ENCODE results near the gene TIPRL.

The TIPRL gene

GRCh38 chr1:168220470-168220871 lies 41.7 kb downstream of the TIPRL start:
- Histone ChIP-seq H3K27me3 (ENCODE audit: control insufficient read depth, low read length) (no peaks in the 10 kb centered on the region), H3F3A (ENCODE audit: control insufficient read depth, insufficient read depth) (no peaks in the 10 kb centered on the region; the same call in 1 of the 2 replicates), H3K4me3 (ENCODE audit: low read length) (no peak overlapping the region), H3K27ac (ENCODE audit: low read depth, low read length) (no peak overlapping the region), H3K36me3 (ENCODE audit: control insufficient read depth, low read length) (no peaks in the 10 kb centered on the region), H3K9me2 (replicated peaks; ENCODE audit: control insufficient read depth, low read length) (no peaks in the 10 kb centered on the region), H4K20me1 (ENCODE audit: control insufficient read depth, insufficient read depth, low read depth, low read length) (no peaks in the 10 kb centered on the region), H3K9me3 (ENCODE audit: control insufficient read depth, insufficient read depth, low read length) (no peaks in the 10 kb centered on the region), H3K79me2 (ENCODE audit: control insufficient read depth, low read length) (no peaks in the 10 kb centered on the region; the same call in 1 of the 2 replicates), H3K4me1 (ENCODE audit: control insufficient read depth, low read length) (peaks cover 13% of the 10 kb centered on the region), H3K4me2 (ENCODE audit: low read length) (no peak overlapping the region)
- TF ChIP-seq EZH2phosphoT487 (IDR thresholded peaks at IDR 0.05; ENCODE audit: borderline replicate concordance, low read length) = no peak
- TF ChIP-seq, protein P1, sequence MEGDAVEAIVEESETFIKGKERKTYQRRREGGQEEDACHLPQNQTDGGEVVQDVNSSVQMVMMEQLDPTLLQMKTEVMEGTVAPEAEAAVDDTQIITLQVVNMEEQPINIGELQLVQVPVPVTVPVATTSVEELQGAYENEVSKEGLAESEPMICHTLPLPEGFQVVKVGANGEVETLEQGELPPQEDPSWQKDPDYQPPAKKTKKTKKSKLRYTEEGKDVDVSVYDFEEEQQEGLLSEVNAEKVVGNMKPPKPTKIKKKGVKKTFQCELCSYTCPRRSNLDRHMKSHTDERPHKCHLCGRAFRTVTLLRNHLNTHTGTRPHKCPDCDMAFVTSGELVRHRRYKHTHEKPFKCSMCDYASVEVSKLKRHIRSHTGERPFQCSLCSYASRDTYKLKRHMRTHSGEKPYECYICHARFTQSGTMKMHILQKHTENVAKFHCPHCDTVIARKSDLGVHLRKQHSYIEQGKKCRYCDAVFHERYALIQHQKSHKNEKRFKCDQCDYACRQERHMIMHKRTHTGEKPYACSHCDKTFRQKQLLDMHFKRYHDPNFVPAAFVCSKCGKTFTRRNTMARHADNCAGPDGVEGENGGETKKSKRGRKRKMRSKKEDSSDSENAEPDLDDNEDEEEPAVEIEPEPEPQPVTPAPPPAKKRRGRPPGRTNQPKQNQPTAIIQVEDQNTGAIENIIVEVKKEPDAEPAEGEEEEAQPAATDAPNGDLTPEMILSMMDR (IDR thresholded peaks at IDR 0.05; ENCODE audit: low read depth, low read length, poor library complexity, severe bottlenecking) = no peak

DNA sequence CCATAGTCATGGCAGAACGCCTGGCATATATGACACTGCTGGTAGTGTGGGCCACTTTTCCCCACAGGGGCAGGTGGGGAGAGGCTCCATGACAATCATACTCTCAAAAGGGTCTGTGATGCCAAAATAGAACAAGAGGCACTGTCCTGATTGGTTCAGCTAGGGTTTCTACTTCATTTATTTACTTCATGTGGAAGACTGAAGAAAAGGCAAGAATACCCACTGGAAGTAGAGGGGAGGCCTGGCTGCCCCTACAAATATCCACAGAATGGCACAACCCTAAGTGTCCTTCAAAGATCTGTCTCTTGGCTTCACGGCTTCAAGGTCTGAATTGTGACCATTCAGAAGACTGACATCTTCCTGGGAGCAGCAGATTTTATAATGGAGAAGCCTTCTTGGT lies 42.5 kb downstream of the TIPRL start:
- no peaks in the 10 kb centered on the region for H3K9me3 ChIP-seq (ENCODE audit: control insufficient read depth, insufficient read depth, low read length)
- H3K4me3 ChIP-seq (ENCODE audit: low read length) = no peak overlapping the region
- H3K4me1 ChIP-seq (ENCODE audit: control insufficient read depth, low read length) = peaks cover 15% of the 10 kb centered on the region
- no peaks in the 10 kb centered on the region for H3K27me3 ChIP-seq (ENCODE audit: control insufficient read depth, low read length)
- no peak overlapping the region for H3K4me2 ChIP-seq (ENCODE audit: low read length)
- H3K9me2 ChIP-seq (replicated peaks; ENCODE audit: control insufficient read depth, low read length) = no peaks in the 10 kb centered on the region
- H4K20me1 ChIP-seq (ENCODE audit: control insufficient read depth, insufficient read depth, low read depth, low read length) = no peaks in the 10 kb centered on the region
- H3F3A ChIP-seq (ENCODE audit: control insufficient read depth, insufficient read depth) = no peaks in the 10 kb centered on the region; the same call in 1 of the 2 replicates
- H3K36me3 ChIP-seq (ENCODE audit: control insufficient read depth, low read length) = peaks cover 4% of the 10 kb centered on the region; the same call in 1 of the 2 replicates
- no peak for TF ChIP-seq EZH2phosphoT487 (IDR thresholded peaks at IDR 0.05; ENCODE audit: borderline replicate concordance, low read length)
- TF ChIP-seq, protein P1 (IDR thresholded peaks at IDR 0.05; ENCODE audit: low read depth, low read length, poor library complexity, severe bottlenecking) = no peak
- peaks cover 5% of the 10 kb centered on the region for H3K79me2 ChIP-seq (ENCODE audit: control insufficient read depth, low read length)
- H3K27ac ChIP-seq (ENCODE audit: low read depth, low read length) = no peak overlapping the region

DNA sequence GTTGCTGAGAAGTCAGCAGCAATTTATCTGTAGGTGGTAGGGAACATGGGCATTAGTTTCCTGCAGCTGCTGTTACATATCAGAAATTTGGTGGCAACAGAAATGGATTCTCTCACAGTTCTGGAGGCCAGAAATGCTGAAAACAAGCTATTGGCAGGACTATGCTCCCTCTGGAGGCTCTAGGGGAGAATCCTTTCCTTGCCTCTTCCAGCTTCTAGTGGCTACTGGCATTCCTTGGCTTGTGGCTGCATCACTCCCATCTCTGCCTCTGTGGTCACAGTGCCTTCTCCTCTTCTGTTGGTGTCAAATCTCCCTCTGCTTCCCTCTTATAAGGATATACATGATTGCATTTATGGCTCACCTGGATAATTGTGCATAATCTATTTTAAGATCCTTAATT lies 44.5 kb downstream of the TIPRL start:
- H3K4me1 ChIP-seq (ENCODE audit: control insufficient read depth, low read length) = peaks cover 30% of the 10 kb centered on the region
- H3K36me3 ChIP-seq (ENCODE audit: control insufficient read depth, low read length) = peaks cover 15% of the 10 kb centered on the region
- H3K4me2 ChIP-seq (ENCODE audit: low read length) = no peak overlapping the region
- no peak overlapping the region for H3K27ac ChIP-seq (ENCODE audit: low read depth, low read length)
- TF ChIP-seq, protein P1 (IDR thresholded peaks at IDR 0.05; ENCODE audit: low read depth, low read length, poor library complexity, severe bottlenecking) = no peak
- TF ChIP-seq EZH2phosphoT487 (IDR thresholded peaks at IDR 0.05; ENCODE audit: borderline replicate concordance, low read length) = no peak
- no peaks in the 10 kb centered on the region for H3K9me3 ChIP-seq (ENCODE audit: control insufficient read depth, insufficient read depth, low read length)
- no peaks in the 10 kb centered on the region for H3K27me3 ChIP-seq (ENCODE audit: control insufficient read depth, low read length)
- peaks cover 10% of the 10 kb centered on the region; the same call in 1 of the 2 replicates for H4K20me1 ChIP-seq (ENCODE audit: control insufficient read depth, insufficient read depth, low read depth, low read length)
- H3K9me2 ChIP-seq (replicated peaks; ENCODE audit: control insufficient read depth, low read length) = no peaks in the 10 kb centered on the region
- H3K4me3 ChIP-seq (ENCODE audit: low read length) = no peak overlapping the region
- H3K79me2 ChIP-seq (ENCODE audit: control insufficient read depth, low read length) = peaks cover 25% of the 10 kb centered on the region
- no peaks in the 10 kb centered on the region; the same call in 1 of the 2 replicates for H3F3A ChIP-seq (ENCODE audit: control insufficient read depth, insufficient read depth)
